HK-2 (cell line): ENCODE data around the gene LAMC1.
A peak's percentile ranks its signal among the peaks of the same experiment; 100 is the strongest.

Experiments
- DNase-seq: peaks from one replicate; pipeline ENCODE4 v3.0.0-alpha.2; 2018; ENCODE audit not compliant: unreplicated experiment

LAMC1 gene

DNA sequence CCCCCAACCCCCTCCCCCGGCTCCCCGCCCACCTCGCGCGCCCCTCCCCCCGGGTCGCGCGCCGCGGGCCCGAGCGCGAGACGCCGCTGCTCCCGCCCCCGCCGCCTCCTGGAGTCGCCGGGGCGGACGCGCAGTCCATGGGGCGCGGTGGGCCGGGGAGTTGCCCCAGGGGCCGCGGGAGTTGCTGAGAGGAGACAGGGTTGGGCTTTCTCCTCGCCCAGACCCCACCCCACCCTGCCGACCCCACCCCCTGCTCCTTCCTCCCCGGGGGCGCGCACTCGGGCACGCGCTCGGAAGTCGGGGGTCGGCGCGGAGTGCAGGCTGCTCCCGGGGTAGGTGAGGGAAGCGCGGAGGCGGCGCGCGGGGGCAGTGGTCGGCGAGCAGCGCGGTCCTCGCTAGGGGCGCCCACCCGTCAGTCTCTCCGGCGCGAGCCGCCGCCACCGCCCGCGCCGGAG, at the start of gene LAMC1:
Gene LAMC1 (plus strand): TSS at position 275 of the 455 bp plus-strand sequence. CDS start 297 bp downstream, outside the sequence.
- peak; percentile 85 for DNase-seq

DNA sequence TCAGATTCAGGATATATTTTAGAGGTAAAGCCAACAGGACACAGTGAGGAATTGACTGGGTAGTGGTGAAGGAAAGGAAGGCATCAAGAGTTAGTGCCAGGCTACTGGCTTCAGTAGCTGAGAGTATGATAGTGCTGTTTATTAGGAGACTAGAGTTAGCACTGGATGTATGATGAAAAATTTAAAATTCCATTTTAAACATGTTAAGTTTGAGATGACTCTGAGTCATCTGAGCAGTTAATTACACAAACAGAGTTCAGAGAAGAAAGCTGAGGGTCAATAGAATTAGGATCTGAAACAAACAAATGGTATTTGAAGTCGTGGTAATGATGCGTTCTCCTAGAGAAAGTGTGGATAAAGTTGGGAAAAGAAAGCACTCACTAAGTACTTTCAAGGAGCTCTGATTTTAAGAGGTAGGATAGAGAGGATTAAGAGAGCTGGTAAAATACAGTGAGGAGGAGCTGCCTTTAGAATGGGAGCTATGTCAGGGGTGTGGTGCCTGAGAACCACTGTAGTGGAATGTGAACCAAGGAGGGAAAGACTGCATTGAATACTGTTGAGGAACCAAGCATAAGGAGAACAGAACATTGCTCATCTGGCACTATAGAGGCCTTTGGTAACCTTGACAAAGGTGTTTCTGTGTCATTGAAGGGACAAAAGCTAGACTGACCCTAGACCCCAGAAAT, 48.6 kb upstream of the LAMC1 start:
- no peak for DNase-seq

DNA sequence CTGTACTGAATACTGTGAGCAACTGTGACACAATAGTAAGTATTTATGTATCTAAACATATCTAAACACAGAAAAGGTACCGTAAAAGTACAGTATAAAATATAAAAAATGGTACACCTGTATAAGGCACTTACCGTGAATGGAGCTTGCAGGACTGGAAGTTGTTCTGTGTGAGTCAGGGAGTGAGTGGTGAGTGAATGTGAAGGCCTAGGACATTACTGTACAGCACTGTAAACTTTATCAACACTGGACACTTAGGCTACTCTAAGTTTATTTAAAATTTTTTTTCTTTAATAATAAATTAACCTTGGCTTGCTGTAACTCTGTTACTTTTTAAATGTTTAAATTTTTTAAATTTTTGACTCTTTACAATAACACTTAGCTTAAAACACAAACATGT, 45.7 kb upstream of the LAMC1 start:
- DNase-seq = no peak

DNA sequence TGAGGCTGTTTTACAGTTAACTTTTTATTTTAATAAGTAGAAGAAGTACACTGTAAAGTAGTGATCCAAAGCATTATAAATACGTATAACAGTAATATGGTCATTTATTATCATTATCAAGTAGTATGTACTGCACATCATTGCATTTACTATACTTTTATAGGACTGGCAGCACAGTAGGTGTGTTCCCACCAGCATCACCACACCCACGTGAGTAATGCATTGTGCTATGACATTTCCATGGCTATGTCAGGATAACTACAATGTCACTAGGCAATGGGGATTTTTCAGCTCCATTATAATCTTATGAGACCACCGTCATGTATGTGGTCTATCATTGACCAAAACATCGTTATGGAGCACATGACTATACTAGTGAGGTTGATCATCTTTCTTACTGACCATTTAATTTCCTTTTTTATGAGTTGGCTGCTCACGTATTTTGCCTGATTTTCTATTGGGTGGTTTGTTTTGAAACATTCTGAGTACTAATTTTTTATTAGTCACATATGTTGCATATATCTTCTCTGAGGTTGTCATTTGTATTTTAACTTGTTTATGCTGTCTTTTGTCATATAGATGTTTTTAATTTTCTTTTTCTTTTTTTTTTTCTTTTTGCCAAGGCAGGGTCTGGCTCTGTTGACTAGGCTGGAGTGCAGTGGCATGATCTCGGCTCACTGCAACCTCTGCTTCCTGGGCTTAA, 44.9 kb upstream of the LAMC1 start:
- DNase-seq = no peak

- no peak for DNase-seq
These were observed 39.1 kb upstream of the LAMC1 start for GRCh38 chr1:182984138-182984537.

DNA sequence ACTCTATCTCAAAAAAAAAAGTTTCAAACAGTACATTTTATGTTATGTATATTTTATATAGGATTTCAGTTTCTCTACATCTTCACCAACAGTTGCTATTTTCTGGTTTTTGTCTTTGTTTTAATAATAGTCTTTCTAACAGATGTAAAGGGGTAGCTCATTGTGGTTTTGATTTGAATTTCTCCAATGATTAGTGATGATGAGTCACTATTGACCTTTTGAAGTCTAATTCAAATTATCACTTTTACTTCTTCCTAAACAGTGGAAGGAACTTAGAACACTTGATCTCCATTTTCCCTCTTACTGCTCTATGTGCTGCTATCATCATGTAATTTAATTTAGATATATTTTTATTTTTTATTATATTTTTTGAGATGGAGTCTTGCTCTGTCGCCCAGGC, 38.6 kb upstream of the LAMC1 start:
- DNase-seq = no peak

GRCh38 chr1:182985876-182986275, 37.3 kb upstream of the LAMC1 start:
- DNase-seq = no peak

GRCh38 chr1:182990413-182991144, 32.6 kb upstream of the LAMC1 start:
- DNase-seq = no peak

DNA sequence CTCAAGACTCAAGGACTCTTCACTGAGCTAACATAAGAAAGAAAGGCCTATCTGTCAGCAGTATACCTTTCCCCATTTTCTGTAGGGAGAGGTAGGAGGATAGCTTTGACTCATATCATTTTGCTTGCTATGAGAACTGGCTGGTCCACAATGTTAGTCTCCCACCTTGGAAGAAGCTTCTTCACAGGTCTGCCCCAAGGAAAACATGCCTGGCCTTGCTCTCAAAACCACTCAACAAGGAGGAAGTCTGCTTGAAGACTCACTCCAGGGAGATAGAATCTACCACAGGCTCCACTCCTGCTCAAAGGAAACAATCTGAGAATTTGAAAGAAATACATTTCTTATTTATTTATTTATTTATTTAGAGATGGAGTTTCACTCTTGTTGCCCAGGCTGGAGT, 29.5 kb upstream of the LAMC1 start:
- no peak for DNase-seq

DNA sequence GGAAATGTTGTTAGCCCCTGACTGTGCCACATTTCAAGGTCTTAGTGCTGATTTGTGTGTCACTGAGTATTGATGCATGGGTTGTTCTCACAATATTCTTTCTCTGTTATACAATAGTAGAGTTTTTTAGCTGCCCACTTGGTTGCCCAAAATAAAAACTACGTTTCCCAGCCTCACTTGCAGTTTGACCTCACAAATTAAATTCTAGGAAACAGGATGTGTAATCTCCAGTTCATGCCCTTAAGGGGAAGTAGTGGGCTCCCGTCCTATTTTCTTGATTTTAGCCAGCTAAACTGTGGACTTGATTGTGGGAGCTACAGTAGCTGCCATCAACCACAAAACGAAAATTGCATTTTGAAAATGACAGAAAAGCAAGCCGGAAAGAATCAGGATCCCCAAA, 27.3 kb upstream of the LAMC1 start:
- DNase-seq = no peak

DNA sequence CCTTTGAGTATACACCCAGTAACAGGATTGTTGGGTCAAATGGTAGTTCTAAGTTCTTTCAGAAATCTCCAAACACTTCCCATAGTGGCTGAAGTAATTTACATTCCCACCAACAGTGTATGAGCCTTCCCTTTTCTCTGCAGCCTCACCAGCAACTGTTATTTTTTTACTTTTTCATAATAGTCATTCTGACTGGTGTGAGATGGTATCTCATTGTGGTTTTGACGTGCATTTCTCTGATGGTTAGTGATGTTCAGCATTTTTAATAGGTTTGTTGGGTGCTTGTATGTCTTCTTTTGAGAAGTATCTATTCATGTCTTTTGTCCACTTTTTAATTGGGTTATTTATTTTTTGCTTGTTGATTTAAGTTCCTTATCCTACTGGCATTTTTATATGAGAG, 26.4 kb upstream of the LAMC1 start:
- DNase-seq = no peak

- no peak for DNase-seq
These were observed 24.7 kb upstream of the LAMC1 start for GRCh38 chr1:182998482-182998881.

DNA sequence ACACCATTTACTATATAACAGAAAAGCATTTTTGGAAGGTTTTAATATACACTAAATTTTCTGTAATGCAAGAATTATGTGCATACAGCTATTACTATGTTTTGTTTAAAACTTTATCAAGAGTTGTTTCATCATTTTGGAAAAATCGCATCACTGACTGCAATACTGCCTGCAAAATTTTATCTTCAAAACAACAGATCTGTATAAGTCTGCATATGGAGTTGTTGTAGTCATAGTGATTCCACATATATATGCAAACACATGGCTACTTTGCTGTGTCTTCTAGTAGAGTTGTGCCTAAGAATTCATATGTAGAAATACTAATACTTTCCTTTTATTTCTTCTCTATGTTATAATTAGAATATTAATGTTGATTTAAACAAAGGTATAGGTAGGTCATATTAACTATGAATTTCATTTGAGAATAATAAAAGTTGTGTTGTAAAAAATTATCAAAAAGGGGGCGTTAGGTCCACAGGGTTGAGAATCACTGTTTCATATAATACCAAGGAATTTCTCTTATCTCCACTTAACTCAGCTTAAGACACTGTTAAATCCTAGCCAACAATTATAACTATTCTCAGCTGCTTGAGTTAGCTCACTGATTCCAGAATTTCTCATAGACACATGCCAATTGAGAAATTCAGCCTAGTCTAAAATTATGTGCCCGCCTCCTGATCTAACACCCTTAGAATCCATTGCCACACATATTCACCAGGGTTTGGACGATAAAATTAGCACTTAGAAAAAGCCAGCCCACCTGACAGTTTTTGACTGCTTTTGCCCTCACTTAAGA, 22.9 kb upstream of the LAMC1 start:
- DNase-seq = no peak

GRCh38 chr1:183002267-183002666, 21.0 kb upstream of the LAMC1 start:
- DNase-seq = no peak

DNA sequence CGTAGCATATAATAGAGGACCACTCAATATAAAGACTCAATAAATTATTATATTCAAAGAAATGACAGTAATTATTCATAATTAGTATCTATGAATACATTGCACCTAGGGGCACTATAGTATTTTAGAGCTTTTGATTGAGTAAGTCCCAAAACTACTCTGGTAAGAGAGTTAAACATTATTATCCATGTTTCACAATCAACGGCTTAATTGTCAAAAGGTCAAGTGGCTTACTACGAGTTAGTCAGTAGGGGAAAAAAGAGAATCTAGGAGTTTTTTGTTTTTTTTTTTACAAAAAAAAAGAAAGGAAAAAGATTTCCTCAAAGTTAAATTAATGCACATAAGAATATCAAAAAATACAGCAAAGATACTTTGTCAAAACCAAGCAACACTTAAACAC, 20.4 kb upstream of the LAMC1 start:
- no peak for DNase-seq

DNA sequence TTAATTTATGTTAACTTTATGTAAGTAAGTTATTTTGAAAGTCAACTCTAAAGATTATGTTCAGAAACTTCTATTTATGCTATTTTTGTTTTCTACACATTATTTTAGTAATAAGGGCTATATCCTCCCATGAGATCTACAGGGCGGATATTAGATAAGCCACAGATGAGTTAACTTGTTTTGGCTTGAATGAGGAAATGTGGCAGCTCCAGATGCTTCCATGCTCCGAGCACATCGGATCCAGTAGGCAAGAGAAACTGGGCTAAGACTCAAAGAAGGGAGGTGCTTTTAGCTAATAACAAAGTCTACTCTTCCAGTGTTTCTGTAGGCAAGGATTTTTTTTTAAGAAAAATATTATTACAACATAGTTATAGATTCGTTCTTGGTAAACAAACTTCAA, 20.0 kb upstream of the LAMC1 start:
- DNase-seq = no peak

DNA sequence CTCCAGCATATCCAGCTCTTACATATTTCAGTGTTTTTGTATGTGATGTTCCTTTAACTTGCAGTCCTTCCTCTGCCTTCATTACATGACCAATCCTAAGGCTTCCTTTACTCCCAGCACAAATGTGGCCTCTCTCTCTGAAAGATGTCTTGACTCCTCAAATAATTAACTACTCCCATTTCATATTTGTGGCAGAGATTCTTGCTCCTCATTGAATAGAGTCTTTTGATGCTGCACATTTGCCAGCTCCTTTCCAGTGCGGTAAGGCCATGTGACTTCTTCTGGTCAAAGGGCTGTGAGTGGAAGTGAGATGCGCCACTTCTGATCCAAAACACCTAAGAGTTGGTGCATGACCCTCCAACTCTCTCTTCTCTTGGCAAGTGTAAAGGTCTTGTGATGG, 19.1 kb upstream of the LAMC1 start:
- no peak for DNase-seq

DNA sequence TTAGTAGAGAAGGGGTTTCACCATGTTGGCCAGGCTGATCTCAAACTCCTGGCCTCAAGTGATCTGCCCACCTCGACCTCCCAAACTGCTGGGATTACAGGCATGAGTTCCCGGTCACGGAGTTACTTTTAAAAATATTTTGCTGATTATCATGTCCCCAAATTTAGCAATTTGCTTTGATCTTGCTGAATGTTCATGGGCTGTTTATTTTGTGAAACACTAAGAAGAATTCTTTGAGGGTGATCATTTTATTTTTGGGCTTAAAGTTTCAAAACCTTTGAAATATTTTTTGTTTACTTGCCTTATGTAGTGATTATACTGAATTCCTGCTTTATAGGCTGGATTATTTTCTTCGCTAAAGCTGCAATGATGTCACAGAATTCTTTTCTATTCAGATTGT, 11.4 kb upstream of the LAMC1 start:
- no peak for DNase-seq

DNA sequence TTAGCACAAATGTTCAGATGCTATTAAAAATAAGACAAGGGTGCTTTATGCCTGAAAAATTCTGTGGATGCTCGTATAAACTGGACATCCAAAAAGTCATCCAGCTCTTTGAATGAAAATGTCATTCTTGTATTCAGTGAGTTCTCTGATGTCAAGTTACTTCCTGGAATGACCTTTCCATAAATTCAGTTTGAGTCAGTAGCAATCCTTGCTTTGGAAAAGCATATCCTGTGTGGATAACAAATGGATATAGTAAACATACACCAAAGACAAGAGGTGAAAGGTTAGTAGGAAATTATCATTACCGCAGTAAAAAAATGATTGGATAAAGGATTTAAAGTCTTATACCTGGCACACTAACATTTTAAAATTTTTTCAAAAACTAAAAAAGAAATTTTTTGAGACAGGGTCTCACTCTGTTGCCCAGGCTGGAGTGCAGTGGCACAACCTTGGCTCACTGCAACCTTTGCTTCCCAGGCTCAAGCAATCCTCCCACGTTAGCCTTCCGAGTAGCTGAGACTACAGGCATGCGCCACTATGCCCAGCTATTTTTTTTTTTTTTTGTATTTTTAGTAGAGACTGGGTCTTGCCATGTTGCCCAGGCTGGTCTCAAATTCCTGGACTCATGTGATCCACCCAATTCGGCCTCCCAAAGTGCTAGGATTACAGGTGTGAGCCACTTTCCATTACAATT, 10.8 kb upstream of the LAMC1 start:
- no peak for DNase-seq

DNA sequence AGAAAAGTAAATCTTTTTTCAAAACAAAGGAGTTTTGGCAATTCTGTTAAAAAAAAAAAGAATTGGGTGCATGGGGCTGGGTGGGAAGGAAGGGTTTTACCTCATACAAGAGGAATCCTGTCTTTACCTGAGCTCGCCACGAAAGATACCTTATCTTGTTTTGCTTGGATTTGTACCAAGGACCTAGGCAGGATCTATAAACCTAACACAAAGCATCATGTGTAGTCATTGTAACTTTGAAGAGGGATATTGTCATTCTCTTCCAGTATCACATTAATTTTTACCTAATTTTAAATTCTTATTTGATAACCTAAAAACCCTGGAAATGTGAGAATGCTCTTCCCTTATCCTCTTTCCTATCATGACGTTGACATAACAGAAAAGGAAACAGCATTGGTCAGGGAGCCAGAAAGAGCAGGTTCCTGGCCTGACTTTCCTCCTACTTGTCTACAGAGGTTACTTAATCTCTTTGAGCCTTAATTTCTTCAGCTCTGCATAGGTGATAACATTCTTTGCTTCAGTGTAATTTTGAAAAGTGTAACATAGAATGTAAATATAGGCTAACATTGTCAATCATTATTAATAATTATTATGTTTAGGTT, 4.0 kb upstream of the LAMC1 start:
- no peak for DNase-seq

DNA sequence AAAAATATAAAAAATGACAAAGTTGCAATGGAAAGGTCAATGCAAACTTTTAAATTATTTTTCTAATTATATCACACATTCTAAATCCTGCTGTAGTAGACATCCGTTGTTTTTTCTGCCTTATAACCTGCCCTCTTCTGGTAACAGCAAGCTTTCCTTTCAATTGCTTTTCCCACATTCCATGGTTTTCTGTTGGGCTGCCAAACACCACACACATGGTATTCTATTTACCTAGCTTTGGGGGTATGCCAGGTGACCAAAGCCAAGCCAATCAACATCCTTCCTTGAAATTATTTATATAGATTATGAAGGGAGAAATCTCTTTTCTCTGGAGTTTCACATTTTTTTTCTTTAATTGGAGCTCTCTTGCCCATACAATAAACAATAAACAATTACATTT, 3.4 kb upstream of the LAMC1 start:
- DNase-seq = no peak
